Testis (tissue), 3 donors: ENCODE measurements around the gene PANX2. TPM values are rescaled to one million over a fixed set of nuclear protein-coding genes. Genes with fewer than 3 reads are reported as not detected.
"Not testable (repeated sequence)": the region's sequence is repeated elsewhere in the genome, so short reads cannot be mapped to it uniquely, and the experiment has no call there.

Experiments used
- DNase-seq: peaks from one replicate; pipeline ENCODE4 v3.0.0-alpha.2; 2019
- H3K27ac ChIP-seq, 2 donors: fragments of 200-600 bp; sonication (generic); one replicate each; pipeline ENCODE4 v1.5.1; 2019
- H3K27me3 ChIP-seq: fragments of 200-600 bp; sonication (generic); one replicate; pipeline ENCODE4 v1.5.1; 2019
- H3K36me3 ChIP-seq: fragments of 200-600 bp; sonication (generic); one replicate; pipeline ENCODE4 v1.5.1; 2017; ENCODE audit warnings: low read depth; ENCODE audit errors: missing control alignments
- H3K4me1 ChIP-seq: fragments of 200-600 bp; sonication (generic); one replicate; pipeline ENCODE4 v1.5.1; 2019
- H3K4me3 ChIP-seq, 2 donors: fragments of 200-600 bp; sonication (generic); one replicate each; pipeline ENCODE4 v1.5.1; 2017 to 2019
- H3K9me3 ChIP-seq: fragments of 200-600 bp; sonication (generic); one replicate; pipeline ENCODE4 v1.5.1; 2017
- CTCF ChIP-seq, 3 experiments: fragments of 450-650 bp in 2 of 3; fragments of 200-600 bp in 1 of 3; sonication (generic) in 1 of 3; IDR thresholded peaks; one replicate each; pipeline ENCODE4 v1.5.1; 2016 to 2019; ENCODE audit warnings: antibody characterized with exemption in 3 of 3, mild to moderate bottlenecking in 2 of 3, moderate library complexity in 1 of 3
- POLR2A ChIP-seq: fragments of 450-650 bp; IDR thresholded peaks from one replicate; pipeline ENCODE4 v1.6.1; 2017; ENCODE audit warnings: antibody characterized with exemption, mild to moderate bottlenecking, moderate library complexity
- WGBS, 2 donors: methylation state at CpG; one replicate each; pipeline ENCODE4 v1.1.5; 2018; 5-methylcytosine and 5-hydroxymethylcytosine counted together
- intact Hi-C: fragments of 100-400 bp; cut with DNase I; formaldehyde crosslinking; loops from one replicate; pipeline ENCODE4 v1.15.1; 2023; ENCODE audit warnings: low total_unique reads
- polyA plus RNA-seq: library from polyadenylated mRNA; stranded (reverse); fragments of 350-450 nt; fragmentation: Illumina TruSeq; extraction: RNeasy Lipid Tissue Mini Kit (QIAGEN cat#74804); gene quantifications from one replicate; pipeline ENCODE4 v1.2.3, GENCODE V29; 2014; ENCODE audit warnings: low read depth, low replicate concordance; ENCODE audit not compliant: insufficient read depth
- total RNA-seq, 2 donors: library from RNA; depleted of rRNA; stranded (reverse); fragments of >200 nt; gene quantifications; one replicate each; pipeline ENCODE4 v1.2.3, GENCODE V29; 2016

Gene PANX2
- total and polyA plus RNA-seq, 3 donors from 2014 or later: 2.0 to 6.3 (median 5.3) TPM

DNA sequence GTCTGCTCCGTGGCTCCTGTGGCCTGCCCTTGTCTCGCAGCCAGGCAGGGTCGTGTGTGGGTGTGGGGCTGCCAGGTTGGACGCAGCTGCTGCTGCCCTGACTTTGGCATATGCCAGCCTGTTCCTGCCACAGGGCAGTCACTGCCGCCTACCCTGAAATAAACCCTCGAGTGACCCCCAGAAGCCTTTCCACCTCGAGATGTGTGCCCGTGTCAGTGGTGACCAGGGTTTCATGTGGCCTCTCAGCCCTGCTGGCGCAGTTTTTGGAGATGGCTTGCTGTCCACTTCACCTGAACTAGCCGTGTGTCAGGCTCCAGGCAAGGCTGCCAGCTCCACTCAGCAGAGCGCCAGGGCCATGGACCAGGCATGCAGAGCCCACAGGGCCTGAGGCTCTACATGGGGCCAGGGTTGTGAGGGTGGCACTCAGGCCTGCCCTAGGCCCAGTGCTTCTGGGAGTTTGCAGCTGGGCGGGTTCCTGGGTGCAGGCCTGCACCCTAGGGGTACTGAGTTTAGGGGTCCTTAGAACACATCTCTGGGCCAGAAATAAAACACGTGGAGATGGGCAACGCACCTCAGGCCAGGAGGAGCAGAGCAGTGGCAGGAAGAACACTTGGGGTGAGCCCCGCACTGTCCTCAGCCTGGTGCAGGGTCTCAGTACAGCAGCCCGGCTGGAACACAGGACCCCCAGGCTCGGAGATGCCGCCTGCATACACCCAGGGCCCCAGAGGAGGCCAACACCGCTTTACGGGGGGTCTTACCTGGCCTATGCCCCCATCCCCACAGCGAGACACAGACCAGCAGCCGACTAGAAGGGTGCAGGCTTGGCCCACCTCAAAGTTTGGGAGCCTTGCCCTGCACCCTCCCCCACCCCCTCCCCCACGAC is 8.8 kb upstream of the PANX2 start:
- WGBS, 2 donors: 89 to 95% methylated on average over 11 to 23 of the region's 23 CpGs
- H3K27me3 ChIP-seq: no peaks in the 10 kb centered on the region
- intact Hi-C loops: no loop called here
- no peaks in the 10 kb centered on the region for H3K9me3 ChIP-seq
- H3K36me3 ChIP-seq: no peaks in the 10 kb centered on the region
- no peak overlapping the region for H3K27ac ChIP-seq
- no peak overlapping the region for H3K4me3 ChIP-seq
- no peak for TF ChIP-seq CTCF (IDR thresholded peaks at IDR 0.05)
- no peak for TF ChIP-seq POLR2A
- DNase-seq: no peak
- no peaks in the 10 kb centered on the region for H3K4me1 ChIP-seq

- 87 to 90% methylated on average over 2 to 10 of the region's 10 CpGs for WGBS, 2 donors
Observed at GRCh38 chr22:50162391-50162956, 8.1 kb upstream of the PANX2 start.

GRCh38 chr22:50165436-50166123 is 5.0 kb upstream of the PANX2 start:
- intact Hi-C loops: no loop called here
- TF ChIP-seq CTCF (IDR thresholded peaks at IDR 0.05) (no peak), POLR2A (no peak)
- no peak overlapping the region for H3K27ac ChIP-seq
- peaks cover 4% of the 10 kb centered on the region for H3K4me1 ChIP-seq
- DNase-seq: no peak
- WGBS, 2 donors: 88 to 95% methylated on average over 17 to 28 of the region's 28 CpGs
- no peaks in the 10 kb centered on the region for H3K9me3 ChIP-seq
- H3K27me3 ChIP-seq: no peaks in the 10 kb centered on the region
- no peak overlapping the region for H3K4me3 ChIP-seq
- no peaks in the 10 kb centered on the region for H3K36me3 ChIP-seq

More at GRCh38 chr22:50162391-50162956, 8.1 kb upstream of the PANX2 start:
- H3K27me3 ChIP-seq: no peaks in the 10 kb centered on the region
- no peaks in the 10 kb centered on the region for H3K36me3 ChIP-seq
- no peak overlapping the region for H3K4me3 ChIP-seq
- no peaks in the 10 kb centered on the region for H3K4me1 ChIP-seq
- H3K9me3 ChIP-seq: no peaks in the 10 kb centered on the region
- TF ChIP-seq POLR2A (no peak), CTCF (IDR thresholded peaks at IDR 0.05) (no peak)
- intact Hi-C loops: no loop called here
- H3K27ac ChIP-seq: no peak overlapping the region
- no peak for DNase-seq

- no peak for DNase-seq
- H3K9me3 ChIP-seq: no peaks in the 10 kb centered on the region
- TF ChIP-seq POLR2A: no peak
- TF ChIP-seq CTCF (IDR thresholded peaks at IDR 0.05): no peak
- H3K4me1 ChIP-seq: peaks cover 4% of the 10 kb centered on the region
- H3K27ac ChIP-seq: no peak overlapping the region
- H3K4me3 ChIP-seq: no peak overlapping the region
- H3K36me3 ChIP-seq: no peaks in the 10 kb centered on the region
- WGBS, 2 donors: 58 to 71% methylated on average over 11 of the region's 11 CpGs
- intact Hi-C loops: no loop called here
- H3K27me3 ChIP-seq: no peaks in the 10 kb centered on the region
Observed at GRCh38 chr22:50167689-50168489, 2.6 kb upstream of the PANX2 start.

DNA sequence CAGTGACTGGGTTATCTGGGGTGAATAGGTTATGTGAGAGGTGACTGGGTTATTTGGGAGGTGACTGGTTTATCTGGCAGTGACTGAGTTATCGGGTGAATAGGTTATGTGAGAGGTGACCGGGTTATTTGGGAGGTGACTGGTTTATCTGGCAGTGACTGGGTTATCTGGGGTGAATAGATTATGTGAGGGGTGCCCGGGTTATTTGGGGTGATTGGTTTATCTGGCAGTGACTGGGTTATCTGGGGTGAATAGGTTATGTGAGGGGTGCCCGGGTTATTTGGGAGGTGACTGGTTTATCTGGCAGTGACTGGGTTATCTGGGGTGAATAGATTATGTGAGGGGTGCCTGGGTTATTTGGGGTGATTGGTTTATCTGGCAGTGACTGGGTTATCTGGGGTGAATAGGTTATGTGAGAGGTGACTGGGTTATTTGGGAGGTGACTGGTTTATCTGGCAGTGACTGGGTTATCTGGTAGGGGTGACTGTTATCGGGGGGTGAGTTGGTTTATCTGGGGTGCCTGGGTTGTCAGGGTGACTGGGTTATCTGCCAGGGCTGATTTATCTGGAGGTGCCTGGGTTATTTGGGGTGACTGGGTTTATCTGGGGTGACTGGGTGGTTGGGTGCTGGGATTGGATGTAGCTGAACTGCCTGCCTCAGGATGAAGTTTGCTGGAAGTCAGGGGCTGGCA is 1.9 kb upstream of the PANX2 start:
- WGBS, 2 donors: 60 to 61% methylated on average over 5 of the region's 5 CpGs
- DNase-seq: not testable (repeated sequence)

More for the DNA sequence above, 1.9 kb upstream of the PANX2 start:
- H3K4me1 ChIP-seq, H3K36me3 ChIP-seq, H3K27ac ChIP-seq, intact Hi-C loops, H3K27me3 ChIP-seq, H3K9me3 ChIP-seq, H3K4me3 ChIP-seq: not testable (repeated sequence)
